Esophagus (tissue), 2 donors: ENCODE data around the gene CEP89. TPM values are rescaled to one million over a fixed set of nuclear protein-coding genes. Genes with fewer than 3 reads are reported as not detected.
A peak's percentile ranks its signal among the peaks of the same experiment; 100 is the strongest.
"Not testable (repeated sequence)": the region's sequence is repeated elsewhere in the genome, so short reads cannot be mapped to it uniquely, and the experiment has no call there.

Source experiments
- H3K27ac ChIP-seq, 2 donors: one replicate each; pipeline ENCODE4 v1.5.1; 2013; ENCODE audit warnings: low read depth in 2 of 2, mild to moderate bottlenecking in 2 of 2, inconsistent platforms in 1 of 2, low read length in 1 of 2, moderate library complexity in 1 of 2
- H3K27me3 ChIP-seq, 2 donors: one replicate each; pipeline ENCODE4 v1.6.1; 2013; ENCODE audit warnings: low read length in 2 of 2, control low read depth in 1 of 2, mild to moderate bottlenecking in 1 of 2; ENCODE audit not compliant: insufficient read depth in 2 of 2, control insufficient read depth in 1 of 2
- H3K36me3 ChIP-seq, 2 donors: one replicate each; pipeline ENCODE4 v1.6.1; 2013; ENCODE audit warnings: low read length in 1 of 2; ENCODE audit not compliant: control insufficient read depth in 2 of 2, insufficient read depth in 2 of 2
- H3K4me1 ChIP-seq, 2 donors: one replicate each; pipeline ENCODE4 v1.6.1; 2013; ENCODE audit warnings: low read length in 1 of 2; ENCODE audit not compliant: control insufficient read depth in 2 of 2, insufficient read depth in 2 of 2
- H3K4me3 ChIP-seq, 2 donors: one replicate each; pipeline ENCODE4 v1.5.1; 2013; ENCODE audit warnings: low read length in 2 of 2, mild to moderate bottlenecking in 2 of 2, low read depth in 1 of 2, moderate library complexity in 1 of 2
- H3K9me3 ChIP-seq, 2 donors: one replicate each; pipeline ENCODE4 v1.6.1; 2013; ENCODE audit warnings: mild to moderate bottlenecking in 2 of 2, low read depth in 1 of 2, low read length in 1 of 2, moderate library complexity in 1 of 2; ENCODE audit not compliant: control insufficient read depth in 2 of 2, insufficient read depth in 1 of 2
- WGBS, 2 donors: extraction: QIAGEN DNeasy Blood & Tissue Kit; methylation state at CpG; one replicate each; pipeline ENCODE4 v1.1.7; 2013; 5-methylcytosine and 5-hydroxymethylcytosine counted together
- polyA plus RNA-seq, 2 donors: library from polyadenylated mRNA; stranded (reverse); fragments of 200-250 nt; gene quantifications; one replicate each; pipeline ENCODE4 v1.2.3, GENCODE V29; 2013
- donor health status: healthy with polysubstance abuse.
- donor health status: Bipolar disorder and iron deficiency.

The CEP89 gene
- polyA plus RNA-seq: 1 to 10 TPM; 6.3 to 8.2 TPM

DNA sequence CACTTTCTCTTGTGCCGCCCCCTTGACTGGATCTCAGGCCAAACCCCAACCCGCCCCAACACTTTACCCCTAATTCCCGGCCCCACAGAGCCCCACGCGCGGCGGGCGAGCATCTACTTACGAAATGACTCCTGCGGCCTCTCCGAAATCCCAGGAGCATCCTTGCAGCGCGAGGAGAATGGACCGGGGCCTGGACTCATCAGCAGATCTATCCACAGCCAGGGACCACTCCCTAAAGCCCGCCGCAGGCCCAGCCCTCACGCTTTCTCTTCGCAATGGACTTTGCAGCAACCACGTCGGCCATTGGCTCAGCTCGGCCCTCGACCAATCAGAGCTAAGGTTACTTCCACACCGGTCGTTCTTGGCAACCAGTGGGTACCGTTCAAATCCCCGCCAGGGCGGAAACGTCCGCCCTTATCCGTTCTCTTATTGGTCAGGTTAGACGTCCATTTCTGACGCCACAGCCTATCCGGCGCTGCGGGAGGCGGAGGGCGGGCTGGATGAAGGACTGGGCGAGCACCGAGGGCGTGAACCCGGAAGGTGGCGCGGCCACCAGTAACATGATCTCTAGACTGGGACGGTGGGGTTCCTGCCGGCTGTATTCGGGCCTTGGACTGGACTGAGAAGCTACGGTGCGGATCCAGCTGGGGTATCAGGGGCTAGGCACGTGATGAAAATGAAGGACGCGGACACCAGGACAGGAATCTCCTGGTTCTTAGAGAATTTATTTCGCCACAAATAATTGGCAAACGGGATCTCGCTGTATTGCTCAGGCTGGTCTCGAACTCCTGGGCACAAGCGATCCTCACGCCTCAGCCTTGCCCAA is at the start of gene CEP89, which contains the start of gene FAAP24:
Gene CEP89, minus strand, starts transcription at position 244 of the 826 bp plus-strand sequence. Its CDS starts 84 bp downstream, at position 160.
Gene FAAP24, plus strand, starts transcription at position 528 of the 826 bp plus-strand sequence. CDS start 955 bp downstream, outside the sequence.
- H3K4me1 ChIP-seq: peaks cover 0 to 4% of the 10 kb centered on the region in 2 donors

DNA sequence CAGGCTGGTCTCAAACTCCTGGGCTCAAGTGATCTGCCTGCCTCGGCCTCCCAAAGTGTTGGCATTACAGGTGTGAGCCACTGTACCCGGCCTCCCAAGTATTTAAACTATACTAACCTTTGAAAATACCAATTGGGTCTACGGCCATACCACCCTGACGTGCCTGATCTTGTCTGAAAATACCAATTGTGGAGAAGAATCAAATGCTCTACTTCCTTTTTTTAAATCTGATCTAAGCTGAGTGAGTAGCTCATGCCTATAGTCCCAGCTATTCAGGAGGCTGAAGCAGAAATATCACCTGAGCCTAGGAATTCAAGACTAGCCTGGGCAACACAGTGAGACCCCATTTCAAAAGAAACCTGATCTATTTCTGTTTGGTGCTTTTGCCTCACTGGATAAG is 39.1 kb upstream of the CEP89 start:
- not testable (repeated sequence) for H3K9me3 ChIP-seq, H3K27me3 ChIP-seq, H3K4me3 ChIP-seq, H3K27ac ChIP-seq, H3K36me3 ChIP-seq, H3K4me1 ChIP-seq
- 77 to 78% methylated on average over 4 of the region's 4 CpGs for WGBS, 2 donors

More for the DNA sequence above, at the start of gene CEP89, which contains the start of gene FAAP24:
- WGBS, 2 donors: 1% methylated on average over 57 of the region's 57 CpGs
- Histone ChIP-seq H3K4me3 (peak within 1 kb of the TSS; percentile 74 to 96), H3K36me3 (peaks cover 0 to 2% of the 10 kb centered on the region in 2 donors), H3K27ac (peak within 1 kb of the TSS; percentile 75 to 91), H3K27me3 (no peaks in the 10 kb centered on the region), H3K9me3 (no peaks in the 10 kb centered on the region)

DNA sequence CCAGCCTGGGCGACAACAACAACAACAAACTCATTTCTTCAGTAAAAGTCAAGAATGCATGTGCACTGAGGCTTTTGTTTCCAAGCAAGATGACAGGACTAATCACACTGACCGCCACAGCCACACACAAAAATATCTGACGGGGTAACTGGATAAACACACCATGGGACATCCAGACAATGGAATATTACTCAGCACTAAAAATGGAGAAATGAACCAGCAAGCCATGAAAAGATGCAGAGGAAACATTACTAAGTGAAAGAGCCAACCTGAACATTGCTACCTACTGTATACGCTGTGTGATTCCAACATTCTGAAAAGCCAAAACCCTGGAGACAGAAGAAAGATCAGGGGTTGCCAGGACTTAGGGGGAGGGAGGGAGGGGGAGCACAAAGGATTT is 37.0 kb upstream of the CEP89 start:
- H3K4me3 ChIP-seq: no peak overlapping the region
- H3K4me1 ChIP-seq: no peaks in the 10 kb centered on the region
- H3K27ac ChIP-seq: no peak overlapping the region
- no peaks in the 10 kb centered on the region for H3K9me3 ChIP-seq
- WGBS, 2 donors: 90 to 95% methylated on average over 4 of the region's 4 CpGs
- H3K36me3 ChIP-seq: no peaks in the 10 kb centered on the region
- H3K27me3 ChIP-seq: no peaks in the 10 kb centered on the region

DNA sequence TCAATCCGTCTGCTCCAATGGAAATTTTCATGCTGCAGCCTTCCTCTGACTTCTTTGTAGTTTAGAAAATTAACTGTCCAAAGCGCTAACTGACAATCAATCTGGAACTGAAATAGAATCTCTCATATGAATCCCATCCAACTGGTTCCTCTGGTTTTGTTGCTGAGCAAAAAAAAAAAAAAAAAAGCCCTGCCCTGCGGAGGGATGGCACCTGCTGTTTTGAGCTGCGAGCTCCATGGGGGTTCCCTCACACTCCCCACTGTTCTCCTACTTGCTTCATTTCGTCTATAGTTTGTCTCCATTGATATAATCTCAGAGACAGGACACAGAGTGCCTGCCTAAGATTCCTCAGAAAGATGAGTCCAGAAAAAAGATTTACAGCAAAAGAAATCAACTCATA is 33.7 kb upstream of the CEP89 start:
- Histone ChIP-seq H3K27me3 (no peaks in the 10 kb centered on the region), H3K9me3 (no peaks in the 10 kb centered on the region), H3K4me1 (no peaks in the 10 kb centered on the region), H3K27ac (no peak overlapping the region), H3K4me3 (no peak overlapping the region), H3K36me3 (no peaks in the 10 kb centered on the region)
- 47 to 63% methylated on average over 5 of the region's 5 CpGs for WGBS, 2 donors

DNA sequence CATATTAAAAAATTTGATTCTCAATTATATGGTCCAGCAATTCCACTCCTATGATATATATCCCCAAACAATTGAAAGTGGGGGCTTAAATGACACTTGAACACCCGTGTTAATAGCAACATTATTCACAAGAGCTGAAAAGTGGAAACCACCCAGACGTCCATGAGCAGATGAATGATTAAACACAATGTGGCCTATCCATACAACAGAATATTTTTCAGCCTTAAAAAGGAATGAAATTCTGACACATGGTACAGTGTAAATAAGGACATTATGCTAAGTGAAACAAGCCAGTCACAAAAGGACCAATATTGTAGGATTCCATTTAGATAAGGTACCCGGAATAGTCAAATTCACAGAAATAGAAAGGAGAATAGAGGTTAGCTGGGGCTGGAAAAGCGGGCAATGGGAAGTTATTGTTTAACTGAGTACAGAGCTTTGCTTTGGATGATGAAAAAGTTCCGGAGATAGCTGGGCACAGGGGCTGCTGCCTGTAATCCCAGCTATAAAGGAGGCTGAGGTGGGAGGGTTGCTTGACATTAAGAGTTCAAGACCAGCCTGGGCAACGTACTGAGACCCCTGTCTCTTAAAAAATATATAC is 31.8 kb upstream of the CEP89 start:
- H3K9me3 ChIP-seq, H3K36me3 ChIP-seq, H3K4me3 ChIP-seq, H3K4me1 ChIP-seq, H3K27me3 ChIP-seq, H3K27ac ChIP-seq: not testable (repeated sequence)
- 77 to 80% methylated on average over 6 of the region's 6 CpGs for WGBS, 2 donors

DNA sequence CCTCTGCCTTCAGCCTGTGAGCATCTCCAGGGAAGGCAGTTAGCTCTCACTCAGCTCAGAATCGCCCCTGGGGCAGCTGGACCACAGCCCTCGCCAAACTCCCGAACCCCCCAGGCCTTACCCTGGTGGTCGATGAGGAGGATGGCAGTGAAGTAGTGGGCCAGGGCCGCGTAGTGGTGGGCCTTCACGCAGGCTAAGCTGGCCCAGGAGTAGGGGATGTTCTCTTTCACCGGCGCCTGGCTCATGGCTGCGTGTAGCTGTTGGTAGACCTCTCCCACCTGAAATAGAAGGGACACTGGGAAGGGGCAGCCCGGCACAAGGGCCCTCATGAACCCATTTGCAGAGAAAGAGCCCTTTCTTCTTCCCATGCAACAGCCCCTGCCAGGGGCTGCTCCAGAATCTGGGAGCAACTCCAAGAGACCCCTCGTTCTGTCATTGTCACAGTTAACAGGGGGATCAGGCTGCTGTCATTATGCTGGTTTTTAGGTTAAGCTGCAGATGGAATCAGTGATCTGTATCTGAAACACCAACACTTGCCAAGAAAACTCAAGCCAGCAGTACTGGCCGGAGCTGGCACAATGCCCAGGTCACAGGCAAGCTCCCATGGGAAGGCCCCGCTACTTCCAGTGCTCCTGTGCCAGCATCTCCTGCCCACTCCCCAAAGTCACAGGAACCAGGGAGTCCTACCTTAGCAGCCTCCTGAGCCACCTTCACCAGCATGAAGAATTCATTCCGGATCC is 30.5 kb upstream of the CEP89 start:
- H3K27me3 ChIP-seq, H3K36me3 ChIP-seq, H3K9me3 ChIP-seq, H3K27ac ChIP-seq, H3K4me1 ChIP-seq, H3K4me3 ChIP-seq: not testable (repeated sequence)
- 82 to 83% methylated on average over 15 of the region's 15 CpGs for WGBS, 2 donors

DNA sequence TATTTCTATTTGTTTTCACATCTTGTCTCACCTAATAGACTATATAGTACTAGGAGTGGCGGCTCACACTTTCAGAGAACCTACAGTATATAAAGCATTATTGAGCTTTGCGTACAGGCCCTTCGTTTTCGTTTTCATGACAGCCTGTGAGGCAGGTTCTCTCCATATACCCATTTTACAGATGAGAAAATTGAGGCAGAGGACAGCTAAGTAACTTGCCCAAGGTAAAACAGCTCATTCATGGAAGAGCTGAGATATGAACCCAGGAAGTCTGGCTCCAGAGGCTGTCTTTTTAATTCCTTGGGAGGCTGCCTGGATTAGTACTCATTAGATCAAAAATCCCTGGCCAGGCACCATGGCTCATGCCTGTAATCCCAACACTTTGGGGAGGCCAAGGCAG is 29.2 kb upstream of the CEP89 start:
- no peak overlapping the region for H3K27ac ChIP-seq
- no peaks in the 10 kb centered on the region for H3K27me3 ChIP-seq
- H3K4me3 ChIP-seq: no peak overlapping the region
- 89 to 94% methylated on average over 4 of the region's 4 CpGs for WGBS, 2 donors
- no peaks in the 10 kb centered on the region for H3K9me3 ChIP-seq
- no peaks in the 10 kb centered on the region for H3K4me1 ChIP-seq
- H3K36me3 ChIP-seq: no peaks in the 10 kb centered on the region

DNA sequence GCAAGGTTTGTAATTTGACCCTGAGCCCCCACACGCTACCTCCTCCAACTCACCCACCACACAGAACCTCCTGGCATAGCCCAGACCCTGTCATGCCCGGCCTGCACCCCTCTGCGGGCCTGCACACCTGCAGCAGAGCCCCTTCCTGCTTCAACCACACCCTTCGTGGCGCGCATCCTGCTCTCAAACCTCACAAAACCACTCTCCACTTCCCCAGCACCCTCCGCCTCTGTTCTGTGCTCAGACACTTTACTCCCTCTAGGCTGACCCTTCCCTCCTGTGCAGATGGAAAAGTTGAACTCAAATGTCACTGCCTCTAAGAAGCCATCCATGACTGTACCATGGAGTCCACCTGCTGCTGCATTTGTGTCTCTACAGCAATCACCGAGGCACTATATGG is 28.8 kb upstream of the CEP89 start:
- H3K4me3 ChIP-seq: no peak overlapping the region
- no peaks in the 10 kb centered on the region for H3K27me3 ChIP-seq
- H3K36me3 ChIP-seq: no peaks in the 10 kb centered on the region
- no peaks in the 10 kb centered on the region for H3K9me3 ChIP-seq
- 80 to 87% methylated on average over 8 of the region's 8 CpGs for WGBS, 2 donors
- H3K27ac ChIP-seq: no peak overlapping the region
- no peaks in the 10 kb centered on the region for H3K4me1 ChIP-seq

DNA sequence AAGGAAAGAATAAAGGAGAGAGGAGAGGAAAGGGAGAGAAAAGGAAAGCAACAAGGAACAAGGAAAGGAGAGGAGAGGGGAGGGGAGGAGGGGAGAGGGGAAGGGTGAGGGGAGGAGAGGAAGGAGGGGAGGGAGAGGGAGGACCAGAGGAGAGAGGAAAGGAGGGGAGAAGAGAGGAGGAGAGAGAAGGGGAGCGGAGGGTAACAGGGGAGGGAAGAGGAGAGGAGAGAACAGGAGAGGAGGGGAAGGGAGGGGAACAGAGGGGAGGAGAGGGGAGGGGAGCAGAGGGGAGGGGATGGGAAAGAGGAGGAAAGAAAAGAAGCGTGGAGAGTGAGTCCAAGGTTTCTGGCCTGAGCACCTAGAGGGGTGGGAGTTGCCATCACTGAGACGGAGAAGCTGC is 27.0 kb upstream of the CEP89 start:
- Histone ChIP-seq H3K4me3 (no peak overlapping the region), H3K27ac (no peak overlapping the region), H3K36me3 (no peaks in the 10 kb centered on the region), H3K27me3 (no peaks in the 10 kb centered on the region), H3K4me1 (no peaks in the 10 kb centered on the region), H3K9me3 (no peaks in the 10 kb centered on the region)
- 84 to 91% methylated on average over 3 of the region's 3 CpGs for WGBS, 2 donors
